Right atrium auricular region (tissue), 2 donors: ENCODE measurements around the gene CLRN3. TPM values are rescaled to one million over a fixed set of nuclear protein-coding genes. Genes with fewer than 3 reads are reported as not detected.

Experiments
- DNase-seq: peaks from one replicate; pipeline ENCODE4 v3.0.0-alpha.2; 2019; ENCODE audit warnings: low spot score
- H3K27ac ChIP-seq, 2 donors: fragments of 200-600 bp; sonication (generic); 1 replicate in 1 of 2; 2 replicates in 1 of 2; pipeline ENCODE4 v1.5.1; 2016 to 2019
- H3K27me3 ChIP-seq, 2 donors: fragments of 200-600 bp; sonication (generic); one replicate each; pipeline versions ENCODE4 v1.5.1 to v1.6.0; 2017 to 2019
- H3K36me3 ChIP-seq: fragments of 200-600 bp; sonication (generic); one replicate; pipeline ENCODE4 v1.5.1; 2016
- H3K4me1 ChIP-seq, 2 donors: fragments of 200-600 bp; sonication (generic); one replicate each; pipeline versions ENCODE4 v1.5.1 to v1.6.0; 2017 to 2019
- H3K4me3 ChIP-seq, 2 donors: fragments of 200-600 bp; sonication (generic); 1 replicate in 1 of 2; 2 replicates in 1 of 2; pipeline ENCODE4 v1.5.1; 2017 to 2019; ENCODE audit warnings: mild to moderate bottlenecking in 1 of 2, moderate library complexity in 1 of 2
- H3K9me3 ChIP-seq, 2 donors: fragments of 200-600 bp; sonication (generic); one replicate each; pipeline ENCODE4 v1.5.1; 2019
- CTCF ChIP-seq, 2 donors: fragments of 200-600 bp; sonication (generic); IDR thresholded peaks; one replicate each; pipeline ENCODE4 v1.5.1; 2019; ENCODE audit warnings: antibody characterized with exemption in 2 of 2
- total RNA-seq, 2 donors: library from RNA; depleted of rRNA; stranded (reverse); fragments of >200 nt; gene quantifications; one replicate each; pipeline ENCODE4 v1.1.0, GENCODE V29; 2016

CLRN3 gene
- total RNA-seq, 2 donors from 2014 or later, result not detected

DNA sequence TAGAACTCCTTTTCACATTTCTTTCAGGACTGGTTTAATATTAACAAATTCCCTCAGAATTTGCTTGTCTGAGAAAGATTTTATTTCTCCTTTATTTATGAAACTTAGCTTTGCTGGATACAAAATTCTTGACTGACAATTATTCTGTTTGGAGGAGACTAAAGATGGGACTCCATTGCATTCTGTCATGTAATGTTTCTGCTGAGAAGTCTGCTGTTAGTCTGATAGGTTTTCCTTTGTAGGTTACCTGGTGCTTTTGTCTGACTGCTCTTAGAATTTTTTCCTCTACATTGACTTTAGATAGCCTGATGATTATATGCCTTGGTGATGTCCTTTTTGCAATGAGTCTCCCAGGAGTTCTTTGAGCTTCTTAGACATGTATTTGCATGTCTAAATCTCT lies 23.4 kb downstream of the CLRN3 start:
- TF ChIP-seq CTCF (IDR thresholded peaks at IDR 0.05), result no peak
- Histone ChIP-seq H3K27ac (no peak overlapping the region), H3K9me3 (peaks cover 0 to 17% of the 10 kb centered on the region in 2 donors), H3K36me3 (no peaks in the 10 kb centered on the region), H3K4me3 (no peak overlapping the region), H3K4me1 (peaks cover 0 to 7% of the 10 kb centered on the region in 2 donors), H3K27me3 (no peaks in the 10 kb centered on the region)
- no peak for DNase-seq

DNA sequence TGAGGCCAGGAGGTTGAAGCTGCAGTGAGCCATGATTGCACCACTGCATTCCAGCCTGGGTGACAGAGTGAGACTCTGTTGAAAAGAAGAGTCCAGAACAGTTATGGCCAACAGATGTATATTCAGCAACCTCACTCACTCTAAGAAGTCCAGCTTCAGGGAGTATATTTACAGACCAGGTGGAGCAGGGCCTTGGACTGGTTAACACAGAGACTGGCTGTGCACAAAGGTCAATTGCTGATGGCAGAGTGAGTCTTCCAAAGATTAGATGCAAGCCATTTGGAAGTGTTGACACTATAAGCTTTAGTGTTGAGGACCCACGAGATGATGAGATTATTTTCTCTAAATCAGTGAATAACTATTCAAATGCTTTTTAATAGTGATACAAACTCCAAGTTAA lies 24.9 kb downstream of the CLRN3 start:
- Histone ChIP-seq H3K27ac (no peak overlapping the region), H3K36me3 (no peaks in the 10 kb centered on the region), H3K27me3 (no peaks in the 10 kb centered on the region), H3K4me3 (no peak overlapping the region), H3K9me3 (peaks cover 0 to 17% of the 10 kb centered on the region in 2 donors), H3K4me1 (peaks cover 0 to 7% of the 10 kb centered on the region in 2 donors)
- TF ChIP-seq CTCF (IDR thresholded peaks at IDR 0.05), result no peak
- DNase-seq, result no peak

DNA sequence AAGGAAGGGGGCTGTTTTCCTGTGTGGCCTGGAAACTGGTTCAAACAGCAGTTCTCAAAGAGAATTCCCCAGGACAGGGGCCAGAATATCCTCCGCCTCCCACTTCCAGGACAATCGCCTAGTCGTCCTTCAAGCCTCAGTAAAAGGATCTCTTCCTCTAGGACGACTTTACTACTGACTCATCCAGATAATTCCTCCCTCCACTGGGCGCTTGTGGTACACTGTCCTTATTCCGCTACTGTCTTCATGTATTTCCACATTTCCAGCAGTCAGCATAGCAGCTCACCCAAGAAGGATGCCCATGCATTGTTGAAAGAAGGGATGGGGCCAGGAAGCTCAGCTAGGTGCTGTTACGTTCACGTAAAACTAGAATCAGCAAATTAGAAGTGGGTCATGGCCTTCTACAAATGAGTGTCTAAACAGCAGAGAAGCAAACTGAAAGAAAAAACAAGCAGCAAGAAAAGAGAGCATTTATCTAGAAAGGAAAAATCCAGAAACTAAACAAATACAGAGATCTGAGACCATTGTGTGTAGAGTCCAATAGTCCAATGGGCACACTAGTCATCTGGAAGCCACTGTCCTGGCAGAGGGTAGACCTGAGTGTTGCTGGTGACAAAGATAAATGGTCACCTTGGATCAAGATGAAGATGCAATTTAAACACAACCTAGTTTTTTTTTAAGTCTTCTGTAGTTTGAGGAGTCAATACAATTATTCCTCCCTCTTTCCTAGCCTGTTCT lies 26.3 kb downstream of the CLRN3 start:
- Histone ChIP-seq H3K9me3 (peaks cover 0 to 17% of the 10 kb centered on the region in 2 donors), H3K27me3 (no peaks in the 10 kb centered on the region), H3K4me3 (no peak overlapping the region), H3K27ac (no peak overlapping the region), H3K4me1 (no peaks in the 10 kb centered on the region), H3K36me3 (no peaks in the 10 kb centered on the region)
- no peak for DNase-seq
- no peak for TF ChIP-seq CTCF (IDR thresholded peaks at IDR 0.05)

DNA sequence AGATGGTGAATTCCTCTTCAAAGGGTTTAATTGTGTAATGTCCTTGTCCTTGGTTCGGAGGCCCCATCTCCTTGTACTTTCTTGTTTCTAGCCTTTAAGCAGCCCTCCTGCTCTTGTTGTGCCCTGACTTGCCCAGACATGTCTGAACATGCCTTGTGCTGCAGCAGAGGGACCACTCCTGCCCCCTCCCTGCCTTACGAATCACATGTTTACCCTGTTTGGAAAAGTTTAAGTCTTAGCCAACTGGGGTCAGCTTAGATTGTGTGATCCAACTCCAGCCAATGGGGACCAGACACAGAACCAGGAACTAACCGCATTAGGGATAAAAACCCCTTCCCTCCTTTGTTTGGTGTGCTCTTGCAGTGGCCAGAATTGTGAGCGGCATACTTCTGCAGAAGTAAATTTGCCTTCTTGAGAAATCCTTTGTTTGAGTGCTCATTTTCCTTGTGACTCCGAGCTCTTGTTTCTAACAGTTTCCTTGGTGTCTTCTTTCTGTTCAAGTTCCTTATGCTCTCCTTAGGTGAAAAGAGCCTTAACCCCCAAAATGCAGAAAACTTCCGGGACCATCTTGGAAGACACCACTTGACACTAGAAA lies 29.4 kb downstream of the CLRN3 start:
- H3K9me3 ChIP-seq, result peaks cover 0 to 1% of the 10 kb centered on the region in 2 donors
- no peaks in the 10 kb centered on the region for H3K36me3 ChIP-seq
- no peak overlapping the region for H3K27ac ChIP-seq
- DNase-seq, result no peak
- no peak for TF ChIP-seq CTCF (IDR thresholded peaks at IDR 0.05)
- H3K27me3 ChIP-seq, result no peaks in the 10 kb centered on the region
- H3K4me3 ChIP-seq, result no peak overlapping the region
- no peaks in the 10 kb centered on the region for H3K4me1 ChIP-seq

DNA sequence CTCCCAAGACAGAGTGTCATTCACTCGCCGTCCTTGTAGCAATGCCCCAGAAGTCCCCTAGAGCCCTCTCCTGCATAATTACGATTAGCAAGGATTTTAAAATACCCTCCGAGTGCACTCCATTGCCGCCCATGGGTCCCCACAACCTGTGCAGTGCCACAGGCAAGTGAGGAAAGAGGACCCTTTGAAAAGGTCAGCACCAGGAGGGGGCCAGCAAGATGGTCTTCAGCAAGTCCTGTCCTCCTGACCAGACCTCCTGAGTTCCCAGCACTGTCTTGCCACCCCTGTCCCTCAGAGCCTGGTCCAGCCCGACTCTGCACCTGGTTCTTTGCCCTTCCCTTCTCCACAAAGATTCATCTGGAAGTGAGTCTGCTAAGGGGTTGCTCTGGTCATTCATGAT lies 32.1 kb downstream of the CLRN3 start:
- Histone ChIP-seq H3K27me3 (no peaks in the 10 kb centered on the region), H3K36me3 (no peaks in the 10 kb centered on the region), H3K4me1 (no peaks in the 10 kb centered on the region), H3K27ac (no peak overlapping the region), H3K9me3 (no peaks in the 10 kb centered on the region), H3K4me3 (no peak overlapping the region)
- DNase-seq, result no peak
- no peak for TF ChIP-seq CTCF (IDR thresholded peaks at IDR 0.05)
